NB4 (cell line): Measurements from ENCODE around the gene KRT13.

Experiments
- DNase-seq: peaks from one replicate; pipeline ENCODE4 v3.0.0; 2010; ENCODE audit warnings: low read depth
- H3K4me3 ChIP-seq: one replicate; pipeline ENCODE4 v1.5.1; 2011; ENCODE audit warnings: mild to moderate bottlenecking, low read depth, low read length, moderate library complexity
- CTCF ChIP-seq: IDR thresholded peaks from one replicate; pipeline ENCODE4 v1.5.1; 2012; ENCODE audit warnings: low read depth, low read length
- MAX ChIP-seq: IDR thresholded peaks from 2 replicates; pipeline ENCODE4 v1.6.1; 2011; ENCODE audit warnings: low read depth, low read length
- MYC ChIP-seq: IDR thresholded peaks from 2 replicates; pipeline ENCODE4 v1.6.1; 2011; ENCODE audit warnings: low read depth, low read length
- POLR2A ChIP-seq: IDR thresholded peaks from 2 replicates; pipeline ENCODE4 v1.6.1; 2011; ENCODE audit warnings: mild to moderate bottlenecking; ENCODE audit not compliant: insufficient read length; ENCODE audit errors: extremely low read depth

Gene KRT13

GRCh38 chr17:41453066-41453465 is 52.3 kb downstream of the KRT13 start:
- TF ChIP-seq MYC (no peak), POLR2A (no peak), MAX (no peak), CTCF (no peak)
- DNase-seq = no peak
- H3K4me3 ChIP-seq = no peak overlapping the region

- TF ChIP-seq POLR2A = no peak
- TF ChIP-seq MAX = no peak
- TF ChIP-seq CTCF = no peak
- no peak for TF ChIP-seq MYC
- H3K4me3 ChIP-seq = no peak overlapping the region
- no peak for DNase-seq
Observed at GRCh38 chr17:41452281-41452680, 53.1 kb downstream of the KRT13 start.

GRCh38 chr17:41451154-41451728 is 54.2 kb downstream of the KRT13 start:
- DNase-seq = no peak
- no peak overlapping the region for H3K4me3 ChIP-seq
- no peak for TF ChIP-seq POLR2A
- no peak for TF ChIP-seq CTCF
- no peak for TF ChIP-seq MAX
- TF ChIP-seq MYC = no peak
